A549 (cell line): ENCODE results near the gene KLHL30.

Experiments
- CBX8 ChIP-seq: fragments of 200-600 bp; sonication (generic); IDR thresholded peaks from 2 replicates; pipeline ENCODE4 v1.6.1; 2016
- EHF ChIP-seq: fragments of 250-450 bp; sonication (Bioruptor Pico); IDR thresholded peaks from 2 replicates; pipeline ENCODE4 v1.5.0; 2020; ENCODE audit warnings: mild to moderate bottlenecking
- HDAC2 ChIP-seq: fragments of 200-600 bp; sonication (generic); IDR thresholded peaks from 2 replicates; pipeline ENCODE4 v1.6.1; 2016
- JUN ChIP-seq, 2 experiments: fragments of >200 bp; sonication (Bioruptor Twin); formaldehyde crosslinking; IDR thresholded peaks; 2 replicates in 1 of 2; 3 replicates in 1 of 2; pipeline ENCODE4 v1.6.1; 2016 to 2017
- KDM1A ChIP-seq: fragments of 200-600 bp; sonication (generic); IDR thresholded peaks from 2 replicates; pipeline ENCODE4 v1.6.1; 2016; ENCODE audit warnings: low read depth, mild to moderate bottlenecking
- MYC ChIP-seq: IDR thresholded peaks from 2 replicates; pipeline ENCODE4 v1.6.1; 2012; ENCODE audit warnings: mild to moderate bottlenecking, inconsistent platforms, low read length, improper control_type of control experiment, borderline replicate concordance
- RFX5 ChIP-seq: fragments of 450-650 bp; IDR thresholded peaks from 2 replicates; pipeline ENCODE4 v1.7.1; 2014; ENCODE audit warnings: antibody characterized with exemption, mild to moderate bottlenecking, moderate library complexity
- TF ChIP-seq, protein P1 (sequence below): IDR thresholded peaks from 2 replicates; pipeline ENCODE4 v1.6.1; 2012
- TF ChIP-seq, protein P2 (sequence below): fragments of >200 bp; sonication (Bioruptor Twin); formaldehyde crosslinking; IDR thresholded peaks from 3 replicates; pipeline ENCODE4 v1.5.1; 2016
- TF ChIP-seq, protein P3 (sequence below): fragments of 200-600 bp; sonication (generic); IDR thresholded peaks from 2 replicates; pipeline ENCODE4 v1.6.1; 2016; ENCODE audit warnings: antibody characterized with exemption, mild to moderate bottlenecking, moderate library complexity

DNA sequence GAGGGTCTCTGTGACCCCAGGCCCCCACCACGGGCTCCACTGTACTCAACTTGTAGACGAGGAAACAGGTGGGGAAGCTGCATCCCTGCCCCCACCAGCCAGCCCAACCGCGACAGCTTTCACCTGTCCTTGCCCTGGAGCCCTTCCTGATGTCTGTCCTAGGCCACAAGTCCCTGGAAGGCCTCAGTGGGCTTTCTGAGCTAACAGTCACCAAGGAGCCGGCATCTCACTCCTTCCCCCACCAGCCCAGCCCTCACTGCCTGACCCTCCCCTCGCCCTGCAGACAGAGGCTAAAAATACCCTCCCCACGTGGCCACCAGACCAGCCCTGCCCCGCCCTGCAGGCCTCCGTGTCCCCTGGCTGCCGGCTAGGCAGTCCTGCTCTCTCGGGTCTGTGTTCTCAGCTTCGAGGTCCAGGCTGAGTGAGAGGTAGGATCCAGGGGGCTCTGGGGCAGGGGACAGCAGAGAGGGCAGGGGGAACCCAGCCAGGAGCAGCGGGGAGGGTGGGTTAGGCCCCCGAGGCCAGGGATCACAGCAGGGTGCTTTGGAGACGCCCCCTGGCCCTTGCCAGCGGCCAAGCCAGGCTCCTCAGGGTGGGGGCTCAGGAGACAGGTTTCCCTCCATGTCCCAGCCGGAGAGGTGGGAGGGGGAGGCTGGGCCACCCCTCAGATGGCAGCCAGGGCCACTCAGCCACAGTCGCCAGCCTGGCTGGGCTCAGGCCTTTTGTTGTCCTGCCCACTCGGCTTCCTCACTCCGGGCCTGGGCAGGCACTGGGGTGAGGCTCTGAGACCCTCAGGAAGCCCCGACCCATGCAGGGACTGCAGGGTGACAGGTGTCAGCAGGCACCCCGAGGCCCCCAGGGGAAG is at the start of gene KLHL30:
- TF ChIP-seq HDAC2 (no peak), CBX8 (no peak), JUN (IDR thresholded peaks at IDR 0.05) (no peak), RFX5 (no peak), KDM1A (no peak), EHF (CRISPR knock-in tag) (no peak), MYC (no peak)
- TF ChIP-seq, protein P1, sequence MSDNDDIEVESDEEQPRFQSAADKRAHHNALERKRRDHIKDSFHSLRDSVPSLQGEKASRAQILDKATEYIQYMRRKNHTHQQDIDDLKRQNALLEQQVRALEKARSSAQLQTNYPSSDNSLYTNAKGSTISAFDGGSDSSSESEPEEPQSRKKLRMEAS: no peak
- TF ChIP-seq, protein P2, sequence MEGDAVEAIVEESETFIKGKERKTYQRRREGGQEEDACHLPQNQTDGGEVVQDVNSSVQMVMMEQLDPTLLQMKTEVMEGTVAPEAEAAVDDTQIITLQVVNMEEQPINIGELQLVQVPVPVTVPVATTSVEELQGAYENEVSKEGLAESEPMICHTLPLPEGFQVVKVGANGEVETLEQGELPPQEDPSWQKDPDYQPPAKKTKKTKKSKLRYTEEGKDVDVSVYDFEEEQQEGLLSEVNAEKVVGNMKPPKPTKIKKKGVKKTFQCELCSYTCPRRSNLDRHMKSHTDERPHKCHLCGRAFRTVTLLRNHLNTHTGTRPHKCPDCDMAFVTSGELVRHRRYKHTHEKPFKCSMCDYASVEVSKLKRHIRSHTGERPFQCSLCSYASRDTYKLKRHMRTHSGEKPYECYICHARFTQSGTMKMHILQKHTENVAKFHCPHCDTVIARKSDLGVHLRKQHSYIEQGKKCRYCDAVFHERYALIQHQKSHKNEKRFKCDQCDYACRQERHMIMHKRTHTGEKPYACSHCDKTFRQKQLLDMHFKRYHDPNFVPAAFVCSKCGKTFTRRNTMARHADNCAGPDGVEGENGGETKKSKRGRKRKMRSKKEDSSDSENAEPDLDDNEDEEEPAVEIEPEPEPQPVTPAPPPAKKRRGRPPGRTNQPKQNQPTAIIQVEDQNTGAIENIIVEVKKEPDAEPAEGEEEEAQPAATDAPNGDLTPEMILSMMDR: no peak
- TF ChIP-seq, protein P3, sequence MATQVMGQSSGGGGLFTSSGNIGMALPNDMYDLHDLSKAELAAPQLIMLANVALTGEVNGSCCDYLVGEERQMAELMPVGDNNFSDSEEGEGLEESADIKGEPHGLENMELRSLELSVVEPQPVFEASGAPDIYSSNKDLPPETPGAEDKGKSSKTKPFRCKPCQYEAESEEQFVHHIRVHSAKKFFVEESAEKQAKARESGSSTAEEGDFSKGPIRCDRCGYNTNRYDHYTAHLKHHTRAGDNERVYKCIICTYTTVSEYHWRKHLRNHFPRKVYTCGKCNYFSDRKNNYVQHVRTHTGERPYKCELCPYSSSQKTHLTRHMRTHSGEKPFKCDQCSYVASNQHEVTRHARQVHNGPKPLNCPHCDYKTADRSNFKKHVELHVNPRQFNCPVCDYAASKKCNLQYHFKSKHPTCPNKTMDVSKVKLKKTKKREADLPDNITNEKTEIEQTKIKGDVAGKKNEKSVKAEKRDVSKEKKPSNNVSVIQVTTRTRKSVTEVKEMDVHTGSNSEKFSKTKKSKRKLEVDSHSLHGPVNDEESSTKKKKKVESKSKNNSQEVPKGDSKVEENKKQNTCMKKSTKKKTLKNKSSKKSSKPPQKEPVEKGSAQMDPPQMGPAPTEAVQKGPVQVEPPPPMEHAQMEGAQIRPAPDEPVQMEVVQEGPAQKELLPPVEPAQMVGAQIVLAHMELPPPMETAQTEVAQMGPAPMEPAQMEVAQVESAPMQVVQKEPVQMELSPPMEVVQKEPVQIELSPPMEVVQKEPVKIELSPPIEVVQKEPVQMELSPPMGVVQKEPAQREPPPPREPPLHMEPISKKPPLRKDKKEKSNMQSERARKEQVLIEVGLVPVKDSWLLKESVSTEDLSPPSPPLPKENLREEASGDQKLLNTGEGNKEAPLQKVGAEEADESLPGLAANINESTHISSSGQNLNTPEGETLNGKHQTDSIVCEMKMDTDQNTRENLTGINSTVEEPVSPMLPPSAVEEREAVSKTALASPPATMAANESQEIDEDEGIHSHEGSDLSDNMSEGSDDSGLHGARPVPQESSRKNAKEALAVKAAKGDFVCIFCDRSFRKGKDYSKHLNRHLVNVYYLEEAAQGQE: no peak
